Caco-2 (cell line): ENCODE measurements around the gene TRPM2. TPM values are rescaled to one million over a fixed set of nuclear protein-coding genes. Genes with fewer than 3 reads are reported as not detected.

Experiments used
- BruUV-seq: library from RNA; stranded (reverse); fragments of 400-500 nt; replicated peaks from 2 replicates; lab custom pipeline; 2021; lab: Mats Ljungman, UMichigan
- CTCF ChIA-PET: fragments of 300-600 bp; sonication (Branson Sonifier 250); formaldehyde crosslinking; loops from one replicate; lab custom pipeline; 2022; ENCODE audit warnings: antibody characterized with exemption; lab: Charles Lee
- POLR2A ChIA-PET: fragments of 300-600 bp; sonication (Branson Sonifier 250); formaldehyde crosslinking; loops from one replicate; lab custom pipeline; 2022; ENCODE audit warnings: antibody characterized with exemption; lab: Charles Lee
- DNase-seq, 2 experiments: peaks; one replicate each; pipeline versions ENCODE4 v3.0.0 to v3.0.0-alpha.2; 2020 to 2022
- H3K27me3 ChIP-seq: replicated peaks from 2 replicates; pipeline ENCODE4 v1.6.0; 2011; ENCODE audit warnings: low read length; ENCODE audit not compliant: control insufficient read depth, insufficient read depth
- H3K36me3 ChIP-seq: 2 replicates; pipeline ENCODE4 v1.5.1; 2011; ENCODE audit warnings: low read length; ENCODE audit not compliant: control insufficient read depth, insufficient read depth
- H3K4me1 ChIP-seq: fragments of 250-450 bp; sonication (Bioruptor Pico); 2 replicates; pipeline ENCODE4 v1.5.1; 2020; ENCODE audit warnings: mild to moderate bottlenecking
- H3K4me3 ChIP-seq: 2 replicates; pipeline ENCODE4 v1.5.1; 2011; ENCODE audit warnings: low read depth, mild to moderate bottlenecking, control low read depth, low read length
- H3K9me3 ChIP-seq: fragments of 250-450 bp; sonication (Bioruptor Pico); 2 replicates; pipeline ENCODE4 v1.5.1; 2020; ENCODE audit warnings: mild to moderate bottlenecking, moderate library complexity
- H3K27ac Mint-ChIP-seq: one replicate; pipeline ENCODE4 v1.8.0; 2022; ENCODE audit warnings: mixed read lengths; ENCODE audit not compliant: unreplicated experiment
- H3K27me3 Mint-ChIP-seq: one replicate; pipeline ENCODE4 v1.8.0; 2022; ENCODE audit warnings: mixed read lengths; ENCODE audit not compliant: insufficient read depth, unreplicated experiment
- H3K36me3 Mint-ChIP-seq: one replicate; pipeline ENCODE4 v1.8.0; 2022; ENCODE audit warnings: mild to moderate bottlenecking, mixed read lengths; ENCODE audit not compliant: insufficient read depth, unreplicated experiment
- H3K4me1 Mint-ChIP-seq: one replicate; pipeline ENCODE4 v1.8.0; 2022; ENCODE audit warnings: low read depth, mixed read lengths; ENCODE audit not compliant: unreplicated experiment
- H3K4me3 Mint-ChIP-seq: one replicate; pipeline ENCODE4 v1.8.0; 2022; ENCODE audit warnings: mild to moderate bottlenecking, moderate library complexity, mixed read lengths; ENCODE audit not compliant: unreplicated experiment
- H3K9me3 Mint-ChIP-seq: one replicate; pipeline ENCODE4 v1.8.0; 2022; ENCODE audit warnings: mixed read lengths; ENCODE audit not compliant: unreplicated experiment
- CTCF ChIP-seq, 2 experiments: fragments of 200-600 bp in 1 of 2; IDR thresholded peaks; 1 replicate in 1 of 2; 2 replicates in 1 of 2; pipeline versions ENCODE4 v1.5.1 to v1.8.0; 2011 to 2022; ENCODE audit warnings: antibody characterized with exemption in 1 of 2, control low read depth in 1 of 2, inconsistent platforms in 1 of 2, low read depth in 1 of 2, low read length in 1 of 2, mild to moderate bottlenecking in 1 of 2, moderate library complexity in 1 of 2; ENCODE audit not compliant: insufficient read depth in 1 of 2, severe bottlenecking in 1 of 2, unreplicated experiment in 1 of 2
- intact Hi-C: fragments of 100-400 bp; cut with micrococcal nuclease; formaldehyde crosslinking; loops from one replicate; pipeline ENCODE4 v1.10.0; 2022; ENCODE audit not compliant: unreplicated experiment
- total RNA-seq: library from RNA; stranded (reverse); gene quantifications from 2 replicates; pipeline ENCODE4 v1.2.3, GENCODE V29; 2022

TRPM2 gene
- total RNA-seq, 1 experiment from 2014 or later, result 0.20 TPM

DNA sequence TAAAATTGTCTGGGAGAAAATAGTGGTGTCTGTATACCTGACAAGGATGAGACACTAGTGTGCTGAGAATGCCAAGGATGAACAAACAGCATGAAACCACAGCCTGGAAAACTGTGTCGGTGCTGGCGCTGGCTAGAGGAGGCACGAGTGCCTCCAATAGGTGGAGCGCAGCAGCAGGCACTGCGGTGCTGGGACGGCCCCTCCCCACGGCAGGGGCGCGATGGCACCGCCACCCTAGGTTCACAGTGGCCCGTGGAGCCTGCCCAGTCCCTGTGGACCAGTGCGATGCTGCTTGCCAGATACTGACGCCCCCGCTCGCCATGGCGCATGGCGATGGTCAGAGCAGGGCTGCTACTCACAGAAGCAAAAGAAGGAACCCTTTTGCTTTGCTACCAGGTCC lies 21.0 kb upstream of the TRPM2 start:
- Mint-ChIP-seq H3K27ac (peak overlapping the region; percentile 25), H3K4me1 (peaks cover 2% of the 10 kb centered on the region), H3K9me3 (no peaks in the 10 kb centered on the region), H3K27me3 (no peaks in the 10 kb centered on the region), H3K4me3 (no peak overlapping the region), H3K36me3 (peaks cover 76% of the 10 kb centered on the region)
- POLR2A ChIA-PET, result no interaction called here
- DNase-seq, result no peak
- Histone ChIP-seq H3K36me3 (peaks cover 3% of the 10 kb centered on the region), H3K9me3 (no peaks in the 10 kb centered on the region), H3K4me1 (no peaks in the 10 kb centered on the region), H3K4me3 (no peak overlapping the region), H3K27me3 (no peaks in the 10 kb centered on the region)
- BruUV-seq, result no TSS peak
- CTCF ChIA-PET, result no interaction called here
- intact Hi-C loops, result loop anchor here (10.0 kb wide), 1 partner anchor 542 kb away; the partner anchor contains the start of gene PTTG1IP
- no peak for TF ChIP-seq CTCF (IDR thresholded peaks at IDR 0.05; ENCODE audit: insufficient read depth in 1 of 2, low read depth in 1 of 2, low read length in 1 of 2, severe bottlenecking in 1 of 2, unreplicated experiment in 1 of 2)

- TF ChIP-seq CTCF (IDR thresholded peaks at IDR 0.05; ENCODE audit: insufficient read depth in 1 of 2, low read depth in 1 of 2, low read length in 1 of 2, severe bottlenecking in 1 of 2, unreplicated experiment in 1 of 2), result no peak
- Histone ChIP-seq H3K36me3 (peaks cover 3% of the 10 kb centered on the region), H3K4me1 (no peaks in the 10 kb centered on the region; the same call in 1 of the 2 replicates), H3K27me3 (no peaks in the 10 kb centered on the region), H3K4me3 (no peak overlapping the region), H3K9me3 (no peaks in the 10 kb centered on the region)
- BruUV-seq, result no TSS peak
- Mint-ChIP-seq H3K36me3 (peaks cover 77% of the 10 kb centered on the region), H3K27ac (peak overlapping the region; percentile 25), H3K4me1 (peaks cover 8% of the 10 kb centered on the region), H3K4me3 (no peak overlapping the region), H3K9me3 (no peaks in the 10 kb centered on the region), H3K27me3 (no peaks in the 10 kb centered on the region)
- no peak for DNase-seq
- ChIA-PET POLR2A (no interaction called here), CTCF (interaction anchor here (0.6 kb wide), 1 partner anchor 315 kb away, joined by 3 read pairs; no protein-coding TSS in a partner anchor)
- intact Hi-C loops, result loop anchor here (10.0 kb wide), 1 partner anchor 542 kb away; the partner anchor contains the start of gene PTTG1IP
Measured at GRCh38 chr21:44332965-44333364, 20.5 kb upstream of the TRPM2 start.

DNA sequence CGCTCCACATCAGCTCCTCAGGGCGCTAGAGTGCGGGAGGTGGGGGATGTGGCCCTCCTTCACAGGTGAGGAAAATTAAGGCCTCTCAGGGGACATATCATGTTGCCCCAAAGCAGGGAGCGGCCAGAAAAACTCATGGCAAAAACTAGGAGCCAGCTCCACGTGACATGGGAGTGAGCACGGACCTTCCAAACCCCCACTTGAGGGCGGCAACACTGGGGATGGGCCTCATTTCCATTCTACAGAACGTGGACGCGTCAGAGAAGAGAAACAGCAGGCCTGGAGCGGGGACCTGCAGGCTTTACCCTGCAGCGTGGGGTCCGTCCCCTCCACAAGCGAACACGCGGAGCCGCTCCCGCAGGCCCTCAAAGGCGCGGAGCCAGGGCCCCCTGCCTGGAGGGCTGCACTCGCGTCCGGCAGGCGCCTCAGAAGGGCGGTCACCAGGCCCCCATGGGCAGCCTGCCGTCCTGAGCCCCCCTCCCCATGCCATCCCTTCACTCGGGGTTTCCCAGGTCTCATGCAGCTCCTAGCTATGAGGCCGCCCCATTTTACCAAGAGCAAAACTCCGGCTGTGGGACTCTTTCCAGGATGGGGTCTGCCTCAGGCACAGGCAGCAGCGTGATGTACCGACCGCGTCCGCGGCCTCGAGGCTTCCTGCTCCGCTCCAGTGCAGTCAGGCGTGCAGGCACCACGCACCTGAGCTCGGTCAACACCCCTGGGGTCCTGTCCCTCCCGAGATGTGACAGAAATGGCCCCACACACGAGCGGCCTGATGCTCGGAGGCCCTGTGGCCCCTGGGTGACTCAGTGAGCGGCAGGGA lies 19.7 kb upstream of the TRPM2 start:
- H3K36me3 Mint-ChIP-seq, result peaks cover 70% of the 10 kb centered on the region
- Histone ChIP-seq H3K9me3 (no peaks in the 10 kb centered on the region), H3K4me3 (no peak overlapping the region), H3K36me3 (peaks cover 3% of the 10 kb centered on the region), H3K27me3 (no peaks in the 10 kb centered on the region), H3K4me1 (no peaks in the 10 kb centered on the region; the same call in 1 of the 2 replicates)
- POLR2A ChIA-PET, result no interaction called here
- H3K9me3 Mint-ChIP-seq, result no peaks in the 10 kb centered on the region
- no peak overlapping the region for H3K4me3 Mint-ChIP-seq
- no peaks in the 10 kb centered on the region for H3K27me3 Mint-ChIP-seq
- CTCF ChIA-PET, result interaction anchor here (0.6 kb wide), 1 partner anchor 315 kb away, joined by 3 read pairs; no protein-coding TSS in a partner anchor
- H3K27ac Mint-ChIP-seq, result peak overlapping the region; percentile 25
- intact Hi-C loops, result loop anchor here (10.0 kb wide), 1 partner anchor 541 kb away; the partner anchor contains the start of gene PTTG1IP
- BruUV-seq, result no TSS peak
- no peak for TF ChIP-seq CTCF (IDR thresholded peaks at IDR 0.05; ENCODE audit: insufficient read depth in 1 of 2, low read depth in 1 of 2, low read length in 1 of 2, severe bottlenecking in 1 of 2, unreplicated experiment in 1 of 2)
- DNase-seq, result no peak
- H3K4me1 Mint-ChIP-seq, result peaks cover 12% of the 10 kb centered on the region
